ENCODE data around the gene E2F4.
A peak's percentile ranks its signal among the peaks of the same experiment; 100 is the strongest.

E2F4 gene

DNA sequence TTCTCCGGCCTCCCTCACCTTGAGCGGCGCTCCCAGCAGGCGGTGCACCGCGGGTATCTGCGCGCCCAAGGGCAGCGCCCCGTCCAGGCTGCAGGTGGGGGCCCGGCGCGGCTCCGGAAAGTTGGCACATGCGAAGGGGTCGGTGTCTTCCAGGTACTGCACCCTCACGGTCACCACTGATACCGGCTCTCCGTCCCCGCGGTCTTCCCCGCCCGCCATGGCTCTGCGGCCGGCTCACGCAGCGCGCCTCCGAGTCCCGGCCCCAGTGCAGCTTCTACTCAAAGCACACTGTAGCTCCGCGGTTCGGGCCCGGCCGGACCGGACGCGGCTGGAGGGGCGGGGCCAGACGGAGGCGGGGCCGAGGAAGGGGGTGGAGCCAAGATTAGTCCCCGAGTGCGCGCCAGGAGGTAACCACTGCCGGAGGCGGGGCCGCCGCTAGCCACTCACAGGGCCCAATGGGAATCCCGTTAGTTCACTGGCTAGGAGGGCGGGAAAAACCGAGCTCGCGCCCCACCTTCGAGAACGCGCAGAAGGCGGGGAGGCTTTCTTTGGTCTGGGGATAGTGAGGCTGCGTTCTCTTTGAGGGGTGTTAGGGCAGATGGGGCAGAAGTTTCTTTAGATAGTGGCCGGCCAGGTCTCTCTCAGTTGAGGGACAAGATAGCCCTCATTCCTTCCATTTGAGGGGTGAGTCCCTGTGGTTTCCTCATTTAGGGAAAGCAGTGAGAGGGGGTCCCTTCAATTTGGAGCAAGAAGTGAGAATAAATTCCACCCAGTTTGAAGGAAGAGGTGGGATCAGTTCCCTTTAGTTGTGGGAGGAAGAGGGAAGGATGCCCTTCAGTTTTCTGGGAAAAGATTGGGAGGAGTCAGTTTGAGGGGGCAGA lies 55.5 kb downstream of the E2F4 start, which contains the start of gene FHOD1:
TSS of gene FHOD1 (minus strand) at position 290 of the 881 bp plus-strand sequence. CDS start at position 219, 71 bp downstream.
- peak; percentile 94 to 96 for DNase-seq (ENCODE audit: low read depth in 1 of 2, low spot score in 1 of 2)

DNA sequence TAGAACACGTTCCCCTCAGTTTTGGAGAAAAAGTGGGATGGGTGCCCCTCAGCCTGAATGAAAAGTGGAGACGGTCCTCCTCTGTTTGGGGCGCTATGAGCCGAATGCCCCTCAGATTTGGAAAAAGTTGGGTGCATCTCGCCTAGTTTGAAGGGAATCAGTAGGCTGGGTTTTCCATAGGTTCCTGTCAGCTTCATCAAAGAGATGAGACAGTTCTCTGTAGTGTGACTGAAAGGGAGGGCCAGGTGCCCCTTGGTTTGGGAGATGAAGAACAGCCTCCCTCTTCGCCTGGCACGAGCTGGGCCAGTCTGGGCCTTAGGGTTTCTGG lies 56.1 kb downstream of the E2F4 start:
- DNase-seq (ENCODE audit: low read depth in 1 of 2, low spot score in 1 of 2): no peak

All from activated T-helper 1 cell treated with anti-CD3 and anti-CD28 coated beads, Interleukin-2, amount 50 U/mL, for 16 hours (primary cell).